HG02623 (cell line): ENCODE data around the gene TRRAP.
"Not testable (repeated sequence)": the region's sequence is repeated elsewhere in the genome, so short reads cannot be mapped to it uniquely, and the experiment has no call there.

ENCODE experiments used
- ATAC-seq: cut with Tn5 transposase; IDR thresholded peaks from one replicate; pipeline ENCODE4 v1.9.1; 2021; ENCODE audit warnings: moderate library complexity; ENCODE audit not compliant: unreplicated experiment

Gene TRRAP

DNA sequence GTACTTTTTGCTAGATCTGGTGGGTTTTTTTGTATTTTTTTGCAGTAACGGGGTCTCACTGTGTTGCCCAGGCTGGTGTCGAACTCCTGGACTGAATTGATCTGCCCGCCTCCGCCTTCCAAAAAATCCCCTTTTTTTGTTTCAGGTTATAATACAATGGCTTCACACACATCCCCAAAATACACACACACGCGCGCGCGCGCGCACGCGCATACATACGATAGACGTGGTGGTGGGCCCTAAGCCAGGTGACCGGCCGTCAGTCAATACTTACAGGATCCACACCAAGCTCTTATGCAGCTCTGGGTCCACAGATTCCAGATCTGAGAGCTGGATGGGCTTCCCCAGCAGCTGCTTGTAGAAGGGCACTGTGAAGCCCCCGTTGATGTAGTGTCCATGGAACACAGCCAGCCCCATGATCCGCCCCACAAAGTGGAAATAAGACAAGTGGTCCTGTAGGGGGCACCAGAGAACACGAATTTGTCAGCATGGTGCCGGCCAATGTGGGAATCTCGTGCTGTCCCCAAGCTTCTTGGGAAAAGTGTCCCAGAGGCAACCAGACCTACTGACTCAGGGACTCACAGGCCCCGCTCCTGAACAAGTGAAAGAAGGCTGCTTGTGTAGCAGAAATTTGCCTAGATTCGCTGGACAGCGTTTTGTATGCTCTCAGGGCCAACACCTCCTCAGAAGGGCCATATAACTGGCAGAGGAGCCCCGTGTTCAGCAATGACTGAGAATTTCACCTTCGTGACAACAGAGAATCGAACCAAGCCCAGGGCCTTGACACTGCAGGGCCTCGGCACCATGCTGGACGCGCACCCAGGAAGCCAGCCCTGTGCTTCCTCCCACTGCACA is 162.0 kb downstream of the TRRAP start:
- no peak for ATAC-seq

DNA sequence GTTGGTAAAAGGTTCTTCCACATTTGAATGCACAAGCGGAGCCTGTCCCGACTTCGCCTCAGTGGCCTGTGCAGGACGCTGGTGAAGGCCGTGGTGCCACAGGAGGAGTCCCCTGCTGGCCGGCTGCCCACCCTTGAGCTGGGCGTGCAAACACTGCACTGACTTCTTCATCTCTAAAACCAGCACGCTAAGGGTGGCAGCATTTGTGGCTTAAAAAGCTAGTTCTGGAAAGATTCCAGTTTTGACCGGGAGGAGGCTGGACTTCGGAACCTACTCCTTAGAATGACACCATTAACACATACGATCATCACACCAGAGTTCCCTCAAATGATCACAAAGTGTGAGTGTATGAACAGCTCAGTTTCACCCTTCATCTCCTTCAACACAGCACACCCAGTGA is 163.2 kb downstream of the TRRAP start:
- ATAC-seq: no peak

DNA sequence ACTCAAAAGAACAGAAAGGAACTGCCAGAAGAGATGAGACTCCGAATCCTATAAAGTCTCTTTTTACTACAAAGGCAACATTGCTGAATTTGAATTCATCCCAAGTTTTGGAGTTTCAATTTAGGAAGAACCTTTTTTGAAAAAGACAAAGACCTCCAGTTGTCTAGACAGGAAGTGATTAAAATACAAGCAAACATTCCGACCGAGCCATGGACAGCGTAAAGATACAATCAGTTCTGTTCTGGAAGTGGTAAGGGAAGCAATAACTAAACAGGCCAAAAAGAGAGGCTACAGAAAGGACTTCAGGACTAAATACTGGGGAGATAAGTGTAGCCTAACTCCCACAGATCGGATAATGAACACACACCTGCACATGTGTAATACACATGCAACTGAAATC is 164.6 kb downstream of the TRRAP start:
- ATAC-seq: no peak

DNA sequence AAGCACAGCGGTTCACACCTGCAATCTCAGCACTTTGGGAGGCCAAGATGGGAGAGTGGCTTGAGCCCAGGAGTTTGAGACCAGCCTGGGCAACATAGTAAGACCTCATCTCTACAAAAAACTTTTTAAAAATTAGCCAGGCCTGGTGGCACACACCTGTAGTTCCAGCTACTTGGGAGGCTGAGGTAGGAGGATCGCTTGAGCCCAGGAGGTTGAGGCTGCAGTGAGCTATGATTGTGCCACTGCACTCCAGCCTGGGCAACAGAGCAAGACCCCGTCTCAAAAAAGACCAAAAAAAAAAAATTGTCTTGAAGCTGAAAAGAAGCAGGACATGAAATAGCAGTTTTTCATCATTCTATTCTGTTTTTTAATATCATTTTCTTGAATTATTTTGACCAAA is 166.5 kb downstream of the TRRAP start:
- ATAC-seq: not testable (repeated sequence)

DNA sequence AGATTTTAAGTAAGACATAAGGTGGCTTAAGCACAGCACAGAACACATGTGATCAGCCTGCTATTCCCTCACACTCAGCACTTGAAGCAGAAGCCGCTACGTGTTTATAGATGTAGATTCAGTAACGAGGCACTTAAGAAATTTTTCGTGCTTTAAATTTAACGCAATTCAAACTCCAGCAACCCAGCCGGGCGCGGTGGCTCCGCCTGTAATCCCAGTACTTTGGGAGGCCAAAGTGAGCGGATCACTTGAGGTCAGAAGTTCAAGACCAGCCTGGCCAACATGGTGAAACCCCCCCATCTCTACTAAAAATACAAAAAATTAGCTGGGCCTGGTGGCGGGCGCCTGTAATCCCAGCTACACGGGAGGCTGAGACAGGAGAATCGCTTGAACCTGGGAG is 167.9 kb downstream of the TRRAP start:
- ATAC-seq: not testable (repeated sequence)

DNA sequence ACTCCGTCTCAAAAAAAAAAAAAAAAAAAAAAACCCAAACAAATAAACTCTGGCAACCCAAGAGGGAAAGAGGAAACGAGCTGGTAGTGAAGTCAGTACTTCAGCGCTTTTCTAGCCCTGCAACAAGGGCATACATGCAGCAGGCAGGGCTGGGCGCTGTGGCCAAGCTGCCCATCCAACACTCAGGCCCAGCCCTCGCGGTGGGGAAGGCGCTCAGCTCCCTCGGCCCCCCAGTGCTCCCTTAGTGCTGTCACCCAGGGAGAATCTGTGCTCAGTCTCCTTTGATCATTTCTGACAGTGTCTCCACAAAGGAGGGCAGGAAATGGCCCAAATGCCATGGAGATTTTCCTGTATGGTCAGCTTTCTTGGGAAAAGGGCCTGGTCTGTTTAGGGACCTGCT is 168.4 kb downstream of the TRRAP start:
- ATAC-seq: no peak

DNA sequence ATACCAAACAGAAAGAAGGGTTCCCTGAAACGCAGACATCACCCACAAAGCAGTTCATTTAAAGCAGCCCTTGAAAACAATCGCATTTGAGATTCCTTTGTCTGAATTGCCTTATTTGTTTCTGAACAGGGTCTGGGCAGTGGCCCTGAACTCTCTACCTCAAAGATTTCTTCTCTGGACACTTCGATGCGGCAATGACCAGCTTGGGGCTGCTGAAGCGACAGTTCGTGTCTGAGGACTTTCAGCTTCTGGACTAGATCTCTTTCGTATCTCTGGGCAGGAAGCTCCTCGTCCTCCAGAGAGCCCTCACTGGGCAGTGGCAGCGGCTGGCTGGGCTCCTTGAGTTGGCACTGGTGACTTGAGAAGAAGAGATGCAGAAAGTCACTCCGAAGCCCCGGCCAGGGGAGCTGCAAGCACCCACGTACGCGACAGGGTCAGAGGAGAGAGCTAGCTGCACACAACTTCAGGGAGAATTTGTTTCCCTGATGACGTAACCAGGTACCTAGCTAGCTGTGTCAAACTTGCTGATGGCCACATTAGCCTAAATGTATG is 169.3 kb downstream of the TRRAP start:
- ATAC-seq: no peak

DNA sequence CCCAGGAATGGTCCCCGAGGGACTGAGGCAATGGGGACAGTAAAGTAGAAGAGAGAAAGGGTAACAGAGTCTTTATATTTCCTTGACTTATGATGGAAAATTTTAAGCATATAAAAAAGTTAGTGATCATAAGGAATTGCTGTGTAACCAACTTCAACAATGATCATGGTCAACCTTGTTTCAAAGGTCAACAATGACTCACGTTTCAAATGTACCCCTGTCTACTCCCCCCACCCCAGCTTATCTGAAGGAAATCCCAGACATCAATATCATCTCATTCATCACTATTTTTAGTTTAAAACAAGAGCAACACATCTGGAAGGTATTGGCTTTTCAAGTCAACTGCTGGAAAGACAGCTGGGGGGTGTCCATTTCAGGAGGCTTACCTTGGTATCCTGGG is 172.6 kb downstream of the TRRAP start:
- no peak for ATAC-seq

DNA sequence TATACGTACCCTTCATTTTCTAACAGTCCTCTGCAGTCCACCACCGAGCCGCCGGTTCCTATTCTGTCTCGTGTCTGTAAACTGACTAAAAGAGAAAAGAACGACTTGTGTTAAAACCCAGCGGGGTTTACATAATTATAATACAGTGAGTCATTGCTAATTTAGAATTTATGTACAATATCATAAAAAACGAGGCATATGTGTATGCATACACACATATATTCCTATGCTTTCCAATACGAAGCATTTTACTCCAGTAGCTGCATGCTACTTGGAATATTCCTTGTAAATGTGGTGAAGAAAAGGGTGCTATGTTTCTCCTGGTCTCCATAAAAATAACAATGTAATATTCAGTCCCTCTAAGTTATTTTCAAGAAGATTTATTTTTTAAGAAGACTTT is 176.4 kb downstream of the TRRAP start:
- no peak for ATAC-seq

DNA sequence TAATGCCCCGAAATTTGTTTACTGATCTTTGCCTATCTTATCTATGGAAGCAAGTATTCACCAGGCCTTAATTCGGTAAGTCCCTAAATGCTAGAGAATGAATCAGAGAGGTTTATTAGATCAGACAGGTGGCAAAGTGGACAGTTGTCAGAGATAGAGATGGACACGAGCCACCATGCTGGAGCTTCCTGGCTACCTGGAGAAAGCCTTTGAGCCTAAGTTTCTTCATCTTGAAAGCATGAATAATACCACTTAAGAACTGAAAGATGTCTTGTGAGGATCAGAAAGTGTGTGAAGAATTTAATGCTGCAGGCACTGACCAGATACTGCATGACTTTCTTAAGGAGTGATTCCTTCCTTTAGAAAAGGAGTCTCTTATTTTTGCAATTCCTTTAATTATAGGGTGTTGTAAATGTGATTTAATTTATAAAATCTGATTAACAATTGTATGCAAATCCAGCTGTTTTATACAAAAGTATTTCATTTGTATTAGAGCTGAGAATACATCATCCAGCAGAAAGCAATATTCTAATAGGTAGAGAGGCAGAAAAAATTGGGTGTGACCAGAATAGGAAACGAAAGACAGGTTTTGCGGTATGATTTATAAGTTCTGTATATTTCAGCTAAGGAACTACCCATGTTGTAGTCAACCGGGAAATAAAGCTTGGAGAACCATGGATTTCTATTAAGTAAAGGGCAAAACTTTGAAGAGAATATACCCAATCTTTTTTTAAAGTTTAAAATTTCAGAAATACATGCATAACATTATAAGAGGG is 182.9 kb downstream of the TRRAP start:
- ATAC-seq: no peak
